Endothelial cell of umbilical vein (primary cell): ENCODE results near the gene RASL10A. TPM values are rescaled to one million over a fixed set of nuclear protein-coding genes. Genes with fewer than 3 reads are reported as not detected.

ENCODE experiments used
- BruUV-seq: library from RNA; stranded (reverse); fragments of 400-500 nt; replicated peaks from 2 replicates; lab custom pipeline; 2021; lab: Mats Ljungman, UMichigan
- CTCF ChIA-PET: fragments of 300-600, 350-600 bp; sonication (Branson Sonifier 250); formaldehyde crosslinking; loops from one replicate; lab custom pipeline; 2021; ENCODE audit warnings: antibody characterized with exemption, inconsistent platforms; lab: Charles Lee
- POLR2A ChIA-PET: fragments of 300-600, 350-600 bp; sonication (Branson Sonifier 250); formaldehyde crosslinking; loops from one replicate; lab custom pipeline; 2021; ENCODE audit warnings: antibody characterized with exemption, inconsistent platforms; lab: Charles Lee
- DNase-seq: peaks from one replicate; pipeline ENCODE4 v3.0.0-alpha.2; 2011; ENCODE audit warnings: low read depth, low spot score
- FAIRE-seq: peaks from 2 replicates; lab custom pipeline; 2011; peaks lifted over from hg19 to GRCh38; lab: Jason Lieb, UNC
- H2AFZ ChIP-seq: 2 replicates; pipeline ENCODE4 v1.6.0; 2012; ENCODE audit warnings: low read depth, low read length, control low read depth, inconsistent platforms
- H3K27ac ChIP-seq: 2 replicates; pipeline ENCODE4 v1.5.1; 2011; ENCODE audit warnings: low read depth, mild to moderate bottlenecking, control low read depth, low read length, moderate library complexity; ENCODE audit not compliant: insufficient read depth
- H3K27me3 ChIP-seq, 2 experiments: 2 replicates each; pipeline versions ENCODE4 v1.6.0 to v1.6.1; 2011; ENCODE audit warnings: low read length in 2 of 2, mixed read lengths in 1 of 2; ENCODE audit not compliant: control insufficient read depth in 2 of 2, insufficient read depth in 2 of 2
- H3K36me3 ChIP-seq, 2 experiments: 2 replicates in 1 of 2; 3 replicates in 1 of 2; pipeline ENCODE4 v1.5.1; 2011; ENCODE audit warnings: low read length in 2 of 2, mild to moderate bottlenecking in 1 of 2, moderate library complexity in 1 of 2; ENCODE audit not compliant: control insufficient read depth in 2 of 2, insufficient read depth in 2 of 2; ENCODE audit errors: extremely low read depth in 1 of 2
- H3K4me1 ChIP-seq: 3 replicates; pipeline ENCODE4 v1.5.1; 2011; ENCODE audit warnings: mild to moderate bottlenecking, low read length; ENCODE audit not compliant: control insufficient read depth, insufficient read depth; ENCODE audit errors: extremely low read depth
- H3K4me2 ChIP-seq: 2 replicates; pipeline ENCODE4 v1.6.1; 2011; ENCODE audit warnings: low read length, control low read depth, mixed read lengths; ENCODE audit not compliant: insufficient read depth
- H3K4me3 ChIP-seq, 3 experiments: fragments of 200-600 bp in 1 of 3; sonication (generic), shearing (Covaris generic) in 1 of 3; replicated peaks in 1 of 3; 2 replicates each; pipeline ENCODE4 v1.5.1; 2011 to 2016; ENCODE audit warnings: control low read depth in 3 of 3, low read length in 3 of 3, mild to moderate bottlenecking in 2 of 3, inconsistent platforms in 1 of 3, low read depth in 1 of 3, moderate library complexity in 1 of 3; ENCODE audit not compliant: insufficient read depth in 1 of 3
- H3K79me2 ChIP-seq: 2 replicates; pipeline ENCODE4 v1.6.0; 2012; ENCODE audit warnings: low read length, inconsistent platforms; ENCODE audit not compliant: control insufficient read depth, insufficient read depth
- H3K9ac ChIP-seq: replicated peaks from 2 replicates; pipeline ENCODE3; 2011; ENCODE audit warnings: low read length, control low read depth; ENCODE audit not compliant: insufficient read depth; ENCODE audit errors: extremely low read depth
- H3K9me1 ChIP-seq: replicated peaks from 3 replicates; pipeline ENCODE4 v1.6.0; 2011; ENCODE audit warnings: mild to moderate bottlenecking, low read length; ENCODE audit not compliant: control insufficient read depth, insufficient read depth; ENCODE audit errors: extremely low read depth
- H3K9me3 ChIP-seq: replicated peaks from 2 replicates; pipeline ENCODE4 v1.5.1; 2012; ENCODE audit warnings: low read length, inconsistent platforms; ENCODE audit not compliant: control insufficient read depth, insufficient read depth
- H4K20me1 ChIP-seq: replicated peaks from 2 replicates; pipeline ENCODE3; 2011; ENCODE audit warnings: mild to moderate bottlenecking, low read length; ENCODE audit not compliant: control insufficient read depth, insufficient read depth; ENCODE audit errors: extremely low read depth
- EZH2 ChIP-seq: IDR thresholded peaks from 2 replicates; pipeline ENCODE4 v1.6.1; 2012; ENCODE audit warnings: borderline replicate concordance, low read depth, mild to moderate bottlenecking, moderate library complexity, low read length, inconsistent platforms; ENCODE audit not compliant: severe bottlenecking
- FOS ChIP-seq: IDR thresholded peaks from 2 replicates; pipeline ENCODE4 v1.6.1; 2011; ENCODE audit warnings: mild to moderate bottlenecking, low read length, moderate library complexity, borderline replicate concordance; ENCODE audit not compliant: insufficient read depth
- GATA2 ChIP-seq: IDR thresholded peaks from 2 replicates; pipeline ENCODE4 v1.7.0; 2011; ENCODE audit warnings: low read depth, mild to moderate bottlenecking, moderate library complexity, mixed read lengths, low read length; ENCODE audit not compliant: insufficient read length, insufficient read depth
- MAX ChIP-seq: IDR thresholded peaks from 2 replicates; pipeline ENCODE4 v1.6.1; 2011; ENCODE audit not compliant: insufficient read depth, insufficient read length
- POLR2AphosphoS5 ChIP-seq: IDR thresholded peaks from 2 replicates; pipeline ENCODE4 v1.6.1; 2012; ENCODE audit warnings: low read depth, mild to moderate bottlenecking, control low read depth, low read length, moderate library complexity; ENCODE audit not compliant: insufficient read depth
- dilution Hi-C: fragments of 300-500 bp; cut with MboI; formaldehyde crosslinking; loops from one replicate; pipeline ENCODE4 v1.15.0; 2019; ENCODE audit warnings: low sequenced_read_pairs; ENCODE audit not compliant: extremely low pct_ligation_motif_present
- intact Hi-C: fragments of 100-400 bp; cut with micrococcal nuclease; formaldehyde crosslinking; loops from one replicate; pipeline ENCODE4 v1.10.0; 2022
- polyA plus RNA-seq, 4 experiments: library from polyadenylated mRNA; depleted of rRNA in 3 of 4; stranded (reverse) in 3 of 4; unstranded in 1 of 4; fragments of >200 nt; gene quantifications; 2 replicates each; pipeline versions ENCODE4 v1.2.1 to v1.2.3, GENCODE V29; 2011 to 2012; ENCODE audit warnings: missing spikeins in 1 of 4
- total RNA-seq: library from RNA; stranded (reverse); gene quantifications from 2 replicates; pipeline ENCODE4 v1.2.3, GENCODE V29; 2021

The RASL10A gene
- total and polyA plus RNA-seq, 2 donors (not counting 3 experiments of a cell fraction or from before 2014, with no cell fraction given): 1.1 to 1.9 TPM

- H3K4me2 ChIP-seq: no peak overlapping the region
- no peaks in the 10 kb centered on the region for H3K9me3 ChIP-seq
- H3K79me2 ChIP-seq: no peaks in the 10 kb centered on the region
- H3K9ac ChIP-seq: no peak overlapping the region
- peaks cover 5% of the 10 kb centered on the region for H3K4me1 ChIP-seq
- DNase-seq: no peak
- H3K27me3 ChIP-seq: peaks cover 29% of the 10 kb centered on the region in 2 experiments
- ChIA-PET CTCF (no interaction called here), POLR2A (no interaction called here)
- dilution Hi-C loops: no loop called here
- intact Hi-C loops: no loop called here
- H3K4me3 ChIP-seq: no peak overlapping the region
- H4K20me1 ChIP-seq: no peaks in the 10 kb centered on the region
- FAIRE-seq: no peak
- TF ChIP-seq POLR2AphosphoS5 (no peak), FOS (no peak), GATA2 (no peak)
- no peaks in the 10 kb centered on the region for H3K9me1 ChIP-seq
- no peak overlapping the region for H3K27ac ChIP-seq
- no peak overlapping the region for H2AFZ ChIP-seq
- no TSS peak for BruUV-seq
- peaks cover 0 to 4% of the 10 kb centered on the region in 2 experiments for H3K36me3 ChIP-seq
Measured at GRCh38 chr22:29316141-29316828, 788 bp upstream of the RASL10A start.

DNA sequence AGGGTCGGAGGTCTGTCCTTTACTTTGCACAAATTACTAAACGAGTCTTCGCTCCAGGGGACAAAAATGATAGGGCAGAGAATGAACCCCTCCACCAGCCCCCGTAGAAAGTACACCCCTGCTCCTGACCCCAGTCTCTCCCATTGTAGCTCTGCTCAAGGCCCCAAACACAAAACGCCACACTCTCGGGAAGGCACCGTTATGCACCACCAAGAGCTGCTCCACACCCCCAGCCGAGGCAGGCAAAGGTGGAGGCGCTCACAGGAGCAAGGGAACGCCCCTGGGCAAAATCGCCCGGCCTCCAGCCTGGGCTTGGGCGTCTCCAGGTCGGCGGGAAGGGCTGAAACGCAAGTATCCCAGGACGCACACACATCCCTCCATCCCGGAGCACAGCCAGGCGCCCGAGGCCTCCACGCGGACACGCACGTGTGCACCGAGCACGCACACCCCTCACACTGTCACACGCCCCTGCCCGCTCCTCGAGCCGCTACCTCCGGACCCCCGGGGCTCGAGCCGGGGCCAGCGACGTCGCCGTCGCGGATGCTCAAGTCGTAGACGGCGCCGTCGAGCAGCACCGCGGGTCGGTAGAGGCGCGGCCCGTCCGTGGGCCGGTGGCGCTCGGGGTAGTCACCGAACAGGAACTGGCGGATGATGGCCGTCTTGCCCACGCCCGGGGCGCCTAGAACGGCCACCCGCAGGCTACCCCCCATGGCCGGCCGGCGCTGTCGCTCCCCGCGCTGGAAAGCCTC, 786 bp downstream of the RASL10A start:
- dilution Hi-C loops (no loop called here), intact Hi-C loops (no loop called here)
- CTCF ChIA-PET: interaction anchor here (1.0 kb wide), 2 partner anchors 11 to 210 kb away, joined by 3 read pairs; no protein-coding TSS in a partner anchor
- H3K27ac ChIP-seq: no peak overlapping the region
- no peak overlapping the region for H2AFZ ChIP-seq
- H3K9me1 ChIP-seq: no peaks in the 10 kb centered on the region
- peaks cover 0 to 4% of the 10 kb centered on the region in 2 experiments for H3K36me3 ChIP-seq
- BruUV-seq: no TSS peak
- FAIRE-seq (no peak), DNase-seq (no peak)
- no peaks in the 10 kb centered on the region for H3K79me2 ChIP-seq
- no peak overlapping the region for H3K9ac ChIP-seq
- TF ChIP-seq POLR2AphosphoS5 (no peak), EZH2 (peak; percentile 67), MAX (no peak)
- peaks cover 29% of the 10 kb centered on the region in 2 experiments for H3K27me3 ChIP-seq
- H3K4me1 ChIP-seq: peaks cover 17% of the 10 kb centered on the region
- H3K4me3 ChIP-seq: no peak overlapping the region
- POLR2A ChIA-PET: no interaction called here
- H4K20me1 ChIP-seq: no peaks in the 10 kb centered on the region
- H3K9me3 ChIP-seq: no peaks in the 10 kb centered on the region
- peak overlapping the region; percentile 43 for H3K4me2 ChIP-seq
